WTC11 (cell line): ENCODE measurements around the gene PGM2. TPM values are rescaled to one million over a fixed set of nuclear protein-coding genes. Genes with fewer than 3 reads are reported as not detected.

Experiments used
- ATAC-seq: fragments of 200-7000 bp; cut with Tn5 transposase; 2 replicates; pipeline ENCODE4 v1.10.0; 2021; ENCODE audit warnings: mild to moderate bottlenecking, moderate library complexity
- CTCF ChIA-PET: fragments of 300-600 bp; sonication (Branson Sonifier 250); formaldehyde crosslinking; loops from one replicate; lab custom pipeline; 2021; ENCODE audit warnings: antibody characterized with exemption; lab: Charles Lee
- POLR2A ChIA-PET: fragments of 350-600 bp; sonication (Branson Sonifier 250); formaldehyde crosslinking; loops from one replicate; lab custom pipeline; 2021; ENCODE audit warnings: antibody characterized with exemption; lab: Charles Lee
- DNase-seq: peaks from one replicate; pipeline ENCODE4 v3.0.0; 2021; ENCODE audit warnings: low spot score
- H3K27ac Mint-ChIP-seq: 2 replicates; pipeline ENCODE4 v1.8.0; 2021; ENCODE audit warnings: mixed read lengths
- H3K27me3 Mint-ChIP-seq: 2 replicates; pipeline ENCODE4 v1.8.0; 2021; ENCODE audit warnings: low read depth, mild to moderate bottlenecking, moderate library complexity, mixed read lengths
- H3K36me3 Mint-ChIP-seq: 2 replicates; pipeline ENCODE4 v1.8.0; 2021; ENCODE audit warnings: mixed read lengths
- H3K4me1 Mint-ChIP-seq: 2 replicates; pipeline ENCODE4 v1.8.0; 2022; ENCODE audit warnings: mixed read lengths
- H3K4me3 Mint-ChIP-seq: 2 replicates; pipeline ENCODE4 v1.8.0; 2021; ENCODE audit warnings: mild to moderate bottlenecking, moderate library complexity, mixed read lengths
- H3K9me3 Mint-ChIP-seq: 2 replicates; pipeline ENCODE4 v1.8.0; 2021; ENCODE audit warnings: mixed read lengths
- CDX4 ChIP-seq: fragments of 250-450 bp; sonication (Bioruptor Pico); IDR thresholded peaks from 2 replicates; pipeline ENCODE4 v1.9.0; 2021; ENCODE audit warnings: moderate library complexity, mild to moderate bottlenecking, inconsistent platforms, borderline replicate concordance
- FOXJ3 ChIP-seq: sonication (generic); formaldehyde crosslinking; IDR thresholded peaks from 2 replicates; pipeline ENCODE4 v1.9.0; 2021; ENCODE audit warnings: missing genetic modification reagents, mild to moderate bottlenecking, borderline replicate concordance
- FOXP4 ChIP-seq: sonication (generic); formaldehyde crosslinking; IDR thresholded peaks from 2 replicates; pipeline ENCODE4 v1.8.0; 2022; ENCODE audit warnings: mild to moderate bottlenecking, missing genetic modification reagents
- IRF1 ChIP-seq: sonication (generic); formaldehyde crosslinking; IDR thresholded peaks from 2 replicates; pipeline ENCODE4 v1.8.0; 2023; ENCODE audit warnings: missing genetic modification reagents
- JUN ChIP-seq: sonication (generic); formaldehyde crosslinking; IDR thresholded peaks from 2 replicates; pipeline ENCODE4 v1.8.0; 2023; ENCODE audit warnings: mild to moderate bottlenecking, missing genetic modification reagents
- NFE2L1 ChIP-seq: sonication (generic); formaldehyde crosslinking; IDR thresholded peaks from 2 replicates; pipeline ENCODE4 v1.8.1; 2023; ENCODE audit warnings: missing genetic modification reagents
- NR1H2 ChIP-seq: sonication (generic); formaldehyde crosslinking; IDR thresholded peaks from 2 replicates; pipeline ENCODE4 v1.9.0; 2021; ENCODE audit warnings: mild to moderate bottlenecking, moderate library complexity, missing genetic modification reagents
- PRRX2 ChIP-seq: fragments of 250-450 bp; sonication (Bioruptor Pico); IDR thresholded peaks from 2 replicates; pipeline ENCODE4 v1.8.0; 2021; ENCODE audit warnings: mild to moderate bottlenecking
- SMAD4 ChIP-seq: sonication (generic); formaldehyde crosslinking; IDR thresholded peaks from 2 replicates; pipeline ENCODE4 v1.8.0; 2022; ENCODE audit warnings: mild to moderate bottlenecking, missing genetic modification reagents
- TCF7 ChIP-seq: sonication (generic); formaldehyde crosslinking; IDR thresholded peaks from 2 replicates; pipeline ENCODE4 v1.8.0; 2022; ENCODE audit warnings: mild to moderate bottlenecking, low read depth, missing genetic modification reagents, moderate library complexity
- TEAD4 ChIP-seq: sonication (generic); formaldehyde crosslinking; IDR thresholded peaks from 2 replicates; pipeline ENCODE4 v1.8.0; 2022; ENCODE audit warnings: mild to moderate bottlenecking, missing genetic modification reagents
- ZNF219 ChIP-seq: sonication (generic); formaldehyde crosslinking; IDR thresholded peaks from 2 replicates; pipeline ENCODE4 v1.8.0; 2023; ENCODE audit warnings: missing genetic modification reagents, mild to moderate bottlenecking, borderline replicate concordance
- ZNF317 ChIP-seq: sonication (generic); formaldehyde crosslinking; IDR thresholded peaks from 2 replicates; pipeline ENCODE4 v1.8.1; 2023; ENCODE audit warnings: low read depth, mild to moderate bottlenecking, moderate library complexity, missing genetic modification reagents, borderline replicate concordance
- ZNF671 ChIP-seq: fragments of 250-450 bp; sonication (Bioruptor Pico); IDR thresholded peaks from 2 replicates; pipeline ENCODE4 v1.8.0; 2021; ENCODE audit warnings: mild to moderate bottlenecking
- total RNA-seq: library from RNA; stranded (reverse); gene quantifications from 3 replicates; pipeline ENCODE4 v1.2.3, GENCODE V29; 2021
- TF ChIP-seq, protein P1 (sequence below): sonication (generic); formaldehyde crosslinking; IDR thresholded peaks from 2 replicates; pipeline ENCODE4 v1.8.1; 2023; ENCODE audit warnings: mild to moderate bottlenecking, missing genetic modification reagents
- TF ChIP-seq, protein P2 (sequence below): fragments of 250-450 bp; sonication (Bioruptor Pico); IDR thresholded peaks from 2 replicates; pipeline ENCODE4 v2.1.2; 2022; ENCODE audit warnings: mild to moderate bottlenecking, moderate library complexity
- TF ChIP-seq, protein P3 (sequence below): sonication (generic); formaldehyde crosslinking; IDR thresholded peaks from 2 replicates; pipeline ENCODE4 v1.8.1; 2022; ENCODE audit warnings: mild to moderate bottlenecking, missing genetic modification reagents, moderate library complexity, borderline replicate concordance
- TF ChIP-seq, protein P4 (sequence below): sonication (generic); formaldehyde crosslinking; IDR thresholded peaks from 2 replicates; pipeline ENCODE4 v1.8.1; 2022; ENCODE audit warnings: missing genetic modification reagents, borderline replicate concordance

The PGM2 gene
- total RNA-seq, 1 experiment from 2014 or later = 31.4 TPM

GRCh38 chr4:37797923-37798322, 28.6 kb upstream of the PGM2 start:
- Mint-ChIP-seq H3K4me1 (peaks cover 3% of the 10 kb centered on the region; the same call in 1 of the 2 replicates), H3K9me3 (peaks cover 4% of the 10 kb centered on the region), H3K4me3 (no peak overlapping the region), H3K27me3 (no peaks in the 10 kb centered on the region), H3K36me3 (peaks cover 3% of the 10 kb centered on the region), H3K27ac (no peak overlapping the region)
- no peak for TF ChIP-seq ZNF219
- no peak for TF ChIP-seq SMAD4 (CRISPR knock-in tag)
- TF ChIP-seq NR1H2 = no peak
- TF ChIP-seq ZNF671 (CRISPR knock-in tag) = no peak
- TF ChIP-seq, protein P1, sequence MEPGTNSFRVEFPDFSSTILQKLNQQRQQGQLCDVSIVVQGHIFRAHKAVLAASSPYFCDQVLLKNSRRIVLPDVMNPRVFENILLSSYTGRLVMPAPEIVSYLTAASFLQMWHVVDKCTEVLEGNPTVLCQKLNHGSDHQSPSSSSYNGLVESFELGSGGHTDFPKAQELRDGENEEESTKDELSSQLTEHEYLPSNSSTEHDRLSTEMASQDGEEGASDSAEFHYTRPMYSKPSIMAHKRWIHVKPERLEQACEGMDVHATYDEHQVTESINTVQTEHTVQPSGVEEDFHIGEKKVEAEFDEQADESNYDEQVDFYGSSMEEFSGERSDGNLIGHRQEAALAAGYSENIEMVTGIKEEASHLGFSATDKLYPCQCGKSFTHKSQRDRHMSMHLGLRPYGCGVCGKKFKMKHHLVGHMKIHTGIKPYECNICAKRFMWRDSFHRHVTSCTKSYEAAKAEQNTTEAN = no peak
- TF ChIP-seq IRF1 (CRISPR knock-in tag) = no peak
- no peak for TF ChIP-seq FOXJ3 (CRISPR knock-in tag)
- TF ChIP-seq NFE2L1 (CRISPR knock-in tag) = no peak
- TF ChIP-seq JUN = no peak
- no peak for TF ChIP-seq ZNF317 (CRISPR knock-in tag)
- no peak for TF ChIP-seq PRRX2 (CRISPR knock-in tag)
- TF ChIP-seq, protein P2, sequence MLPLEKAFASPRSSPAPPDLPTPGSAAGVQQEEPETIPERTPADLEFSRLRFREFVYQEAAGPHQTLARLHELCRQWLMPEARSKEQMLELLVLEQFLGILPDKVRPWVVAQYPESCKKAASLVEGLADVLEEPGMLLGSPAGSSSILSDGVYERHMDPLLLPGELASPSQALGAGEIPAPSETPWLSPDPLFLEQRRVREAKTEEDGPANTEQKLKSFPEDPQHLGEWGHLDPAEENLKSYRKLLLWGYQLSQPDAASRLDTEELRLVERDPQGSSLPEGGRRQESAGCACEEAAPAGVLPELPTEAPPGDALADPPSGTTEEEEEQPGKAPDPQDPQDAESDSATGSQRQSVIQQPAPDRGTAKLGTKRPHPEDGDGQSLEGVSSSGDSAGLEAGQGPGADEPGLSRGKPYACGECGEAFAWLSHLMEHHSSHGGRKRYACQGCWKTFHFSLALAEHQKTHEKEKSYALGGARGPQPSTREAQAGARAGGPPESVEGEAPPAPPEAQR = no peak
- TF ChIP-seq TEAD4 (CRISPR knock-in tag) = no peak
- TF ChIP-seq, protein P3, sequence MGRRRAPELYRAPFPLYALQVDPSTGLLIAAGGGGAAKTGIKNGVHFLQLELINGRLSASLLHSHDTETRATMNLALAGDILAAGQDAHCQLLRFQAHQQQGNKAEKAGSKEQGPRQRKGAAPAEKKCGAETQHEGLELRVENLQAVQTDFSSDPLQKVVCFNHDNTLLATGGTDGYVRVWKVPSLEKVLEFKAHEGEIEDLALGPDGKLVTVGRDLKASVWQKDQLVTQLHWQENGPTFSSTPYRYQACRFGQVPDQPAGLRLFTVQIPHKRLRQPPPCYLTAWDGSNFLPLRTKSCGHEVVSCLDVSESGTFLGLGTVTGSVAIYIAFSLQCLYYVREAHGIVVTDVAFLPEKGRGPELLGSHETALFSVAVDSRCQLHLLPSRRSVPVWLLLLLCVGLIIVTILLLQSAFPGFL (CRISPR knock-in tag) = no peak
- no peak for TF ChIP-seq CDX4
- CTCF ChIA-PET = interaction anchor here (0.6 kb wide), 2 partner anchors 21 to 29 kb away, joined by 3 read pairs; no protein-coding TSS in a partner anchor
- POLR2A ChIA-PET = no interaction called here
- ATAC-seq (no peak), DNase-seq (no peak)

DNA sequence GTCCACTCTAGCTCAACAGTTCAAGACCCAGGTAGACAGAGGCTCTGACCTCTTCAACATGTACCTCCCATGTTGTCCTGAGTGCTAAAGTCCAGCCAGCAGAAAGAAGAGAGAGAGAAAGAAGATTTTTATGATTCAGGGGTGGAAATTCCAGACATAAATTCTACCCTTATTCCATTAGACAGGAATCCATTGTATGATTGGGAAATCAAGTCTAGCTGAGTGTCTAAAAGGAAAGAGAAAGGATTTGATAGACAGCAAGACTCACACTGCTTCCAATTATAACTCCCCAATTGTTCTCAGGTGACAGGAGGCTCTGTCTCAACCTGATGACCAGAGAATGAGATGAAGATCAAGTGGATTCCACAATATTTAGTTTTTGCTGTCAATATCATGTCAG, 27.9 kb upstream of the PGM2 start:
- ChIA-PET POLR2A (no interaction called here), CTCF (no interaction called here)
- H3K36me3 Mint-ChIP-seq = no peaks in the 10 kb centered on the region

More for the DNA sequence above, 27.9 kb upstream of the PGM2 start:
- ATAC-seq (no peak), DNase-seq (no peak)
- Mint-ChIP-seq H3K27ac (no peak overlapping the region), H3K9me3 (no peaks in the 10 kb centered on the region; the same call in 1 of the 2 replicates), H3K27me3 (no peaks in the 10 kb centered on the region), H3K4me1 (peaks cover 3% of the 10 kb centered on the region; the same call in 1 of the 2 replicates), H3K4me3 (no peak overlapping the region)
- TF ChIP-seq, protein P4, sequence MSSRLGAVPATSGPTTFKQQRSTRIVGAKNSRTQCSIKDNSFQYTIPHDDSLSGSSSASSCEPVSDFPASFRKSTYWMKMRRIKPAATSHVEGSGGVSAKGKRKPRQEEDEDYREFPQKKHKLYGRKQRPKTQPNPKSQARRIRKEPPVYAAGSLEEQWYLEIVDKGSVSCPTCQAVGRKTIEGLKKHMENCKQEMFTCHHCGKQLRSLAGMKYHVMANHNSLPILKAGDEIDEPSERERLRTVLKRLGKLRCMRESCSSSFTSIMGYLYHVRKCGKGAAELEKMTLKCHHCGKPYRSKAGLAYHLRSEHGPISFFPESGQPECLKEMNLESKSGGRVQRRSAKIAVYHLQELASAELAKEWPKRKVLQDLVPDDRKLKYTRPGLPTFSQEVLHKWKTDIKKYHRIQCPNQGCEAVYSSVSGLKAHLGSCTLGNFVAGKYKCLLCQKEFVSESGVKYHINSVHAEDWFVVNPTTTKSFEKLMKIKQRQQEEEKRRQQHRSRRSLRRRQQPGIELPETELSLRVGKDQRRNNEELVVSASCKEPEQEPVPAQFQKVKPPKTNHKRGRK (CRISPR knock-in tag) = no peak
- no peak for TF ChIP-seq FOXP4 (CRISPR knock-in tag)
- TF ChIP-seq TCF7 (CRISPR knock-in tag) = no peak
